ENCODE data around the gene DNAH3. TPM values are rescaled to one million over a fixed set of nuclear protein-coding genes. Genes with fewer than 3 reads are reported as not detected.

The DNAH3 gene, protein sequence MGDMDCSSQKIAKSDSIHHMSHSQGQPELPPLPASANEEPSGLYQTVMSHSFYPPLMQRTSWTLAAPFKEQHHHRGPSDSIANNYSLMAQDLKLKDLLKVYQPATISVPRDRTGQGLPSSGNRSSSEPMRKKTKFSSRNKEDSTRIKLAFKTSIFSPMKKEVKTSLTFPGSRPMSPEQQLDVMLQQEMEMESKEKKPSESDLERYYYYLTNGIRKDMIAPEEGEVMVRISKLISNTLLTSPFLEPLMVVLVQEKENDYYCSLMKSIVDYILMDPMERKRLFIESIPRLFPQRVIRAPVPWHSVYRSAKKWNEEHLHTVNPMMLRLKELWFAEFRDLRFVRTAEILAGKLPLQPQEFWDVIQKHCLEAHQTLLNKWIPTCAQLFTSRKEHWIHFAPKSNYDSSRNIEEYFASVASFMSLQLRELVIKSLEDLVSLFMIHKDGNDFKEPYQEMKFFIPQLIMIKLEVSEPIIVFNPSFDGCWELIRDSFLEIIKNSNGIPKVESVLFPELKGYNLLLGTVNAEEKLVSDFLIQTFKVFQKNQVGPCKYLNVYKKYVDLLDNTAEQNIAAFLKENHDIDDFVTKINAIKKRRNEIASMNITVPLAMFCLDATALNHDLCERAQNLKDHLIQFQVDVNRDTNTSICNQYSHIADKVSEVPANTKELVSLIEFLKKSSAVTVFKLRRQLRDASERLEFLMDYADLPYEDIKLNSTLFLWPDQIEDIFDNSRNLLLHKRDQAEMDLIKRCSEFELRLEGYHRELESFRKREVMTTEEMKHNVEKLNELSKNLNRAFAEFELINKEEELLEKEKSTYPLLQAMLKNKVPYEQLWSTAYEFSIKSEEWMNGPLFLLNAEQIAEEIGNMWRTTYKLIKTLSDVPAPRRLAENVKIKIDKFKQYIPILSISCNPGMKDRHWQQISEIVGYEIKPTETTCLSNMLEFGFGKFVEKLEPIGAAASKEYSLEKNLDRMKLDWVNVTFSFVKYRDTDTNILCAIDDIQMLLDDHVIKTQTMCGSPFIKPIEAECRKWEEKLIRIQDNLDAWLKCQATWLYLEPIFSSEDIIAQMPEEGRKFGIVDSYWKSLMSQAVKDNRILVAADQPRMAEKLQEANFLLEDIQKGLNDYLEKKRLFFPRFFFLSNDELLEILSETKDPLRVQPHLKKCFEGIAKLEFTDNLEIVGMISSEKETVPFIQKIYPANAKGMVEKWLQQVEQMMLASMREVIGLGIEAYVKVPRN (N-terminal part only)
- under 0.01 and 0.14 TPM in 2 replicates for total RNA-seq

DNA sequence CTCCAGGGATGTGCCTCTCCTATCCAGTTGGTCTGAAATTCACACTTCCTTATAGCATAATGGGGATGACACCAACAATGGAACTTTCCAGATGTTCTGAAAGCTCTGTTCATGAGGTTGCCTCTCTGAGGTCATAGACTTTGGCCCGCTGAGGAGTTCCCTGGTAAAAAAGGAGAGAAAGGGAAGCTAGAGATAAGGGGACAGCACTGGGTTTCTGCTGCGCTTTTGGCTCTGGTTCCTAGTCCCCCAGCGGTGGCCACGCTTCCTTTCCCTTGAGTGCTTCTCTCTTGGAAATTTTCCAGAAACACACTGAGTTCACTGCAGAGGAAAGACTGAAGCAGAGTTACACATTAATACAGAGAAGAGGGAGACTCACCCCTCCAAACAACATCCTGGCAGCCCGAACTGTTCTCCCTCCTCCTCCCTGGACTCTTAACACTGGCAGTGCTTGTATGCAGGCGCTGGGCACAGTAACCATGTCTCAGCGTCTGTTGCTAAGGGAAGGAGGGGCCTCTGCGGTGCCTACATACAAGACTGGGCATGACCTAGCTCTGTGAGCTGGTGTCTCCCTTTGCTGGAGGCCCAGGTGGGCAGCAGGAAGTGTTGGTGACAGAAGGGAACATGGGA, at the start of gene DNAH3:
Gene DNAH3, minus strand, starts transcription at position 472 of the 627 bp plus-strand sequence. CDS start 527 bp downstream, outside the sequence.

GRCh38 chr16:21158208-21159110, 7.8 kb upstream of the DNAH3 start, which contains the start of gene LDAF1:
Gene LDAF1, plus strand, starts transcription at chr16:21158674. Its CDS starts 2,509 bp downstream, at chr16:21161183.

DNA sequence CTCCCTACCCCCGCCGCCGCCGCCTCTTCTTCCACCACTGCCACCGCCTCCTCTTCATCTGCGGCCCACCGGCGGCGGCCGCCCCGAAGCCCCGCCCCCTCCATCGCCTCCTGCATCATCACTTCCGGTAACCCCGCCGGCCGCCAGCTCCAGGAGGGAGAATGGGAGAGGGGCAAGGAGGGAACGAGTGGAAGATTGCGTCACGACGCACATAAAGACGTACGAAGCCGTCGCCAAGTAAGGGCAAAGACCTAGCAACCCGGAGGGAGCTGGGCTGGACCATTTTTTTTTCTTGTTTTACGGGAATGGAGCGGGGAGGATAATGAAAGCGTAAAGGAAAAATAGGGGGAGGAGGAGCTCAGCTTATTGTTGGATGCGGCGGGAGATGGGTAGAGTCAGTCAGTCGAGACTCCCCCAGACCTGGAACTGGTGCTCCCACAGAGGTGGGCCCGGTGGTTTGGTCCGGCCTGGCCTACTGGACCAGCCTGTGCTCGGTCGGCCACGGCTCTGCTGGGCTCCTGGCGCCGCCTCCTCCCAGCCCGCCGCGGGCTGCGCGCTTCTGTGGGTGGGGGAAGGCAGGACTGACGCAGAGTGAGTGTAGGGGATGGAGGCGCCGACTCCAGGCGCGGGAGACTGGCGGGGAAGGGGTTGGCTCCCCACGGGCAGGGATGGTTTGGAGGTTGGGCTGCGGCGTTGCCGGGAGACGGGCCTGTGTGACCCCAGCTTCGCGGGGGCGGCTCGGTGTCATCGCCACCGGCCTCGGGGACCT, 250.2 kb downstream of the DNAH3 start, which contains the start of the genes DCUN1D3 and LYRM1:
Gene DCUN1D3, minus strand, starts transcription at position 60 of the 769 bp plus-strand sequence. CDS start 37,820 bp downstream, outside the sequence.
Gene LYRM1, plus strand, starts transcription at position 473 of the 769 bp plus-strand sequence. CDS start 14,785 bp downstream, outside the sequence.

Other genes starting within 250 kb of the DNAH3 start
- 19.5 and 22.8 TPM in 2 replicates for gene LDAF1, start 7.8 kb upstream of the DNAH3 start, total RNA-seq
- gene ZP2, start 60.7 kb upstream of the DNAH3 start, total RNA-seq, result not detected in 2 replicates
- gene ANKS4B, start 82.9 kb upstream of the DNAH3 start, total RNA-seq, result not detected in 2 replicates
- 0.14 TPM in 1 of 2 replicates, not detected in the other for gene CRYM, start 127.4 kb upstream of the DNAH3 start, total RNA-seq